GM18526 (cell line): ENCODE data around the gene INPP5A.

ENCODE experiments used
- POLR2A ChIP-seq: IDR thresholded peaks from 3 replicates; pipeline ENCODE4 v1.6.1; 2011; ENCODE audit not compliant: insufficient read length; ENCODE audit errors: extremely low read depth

The INPP5A gene, protein sequence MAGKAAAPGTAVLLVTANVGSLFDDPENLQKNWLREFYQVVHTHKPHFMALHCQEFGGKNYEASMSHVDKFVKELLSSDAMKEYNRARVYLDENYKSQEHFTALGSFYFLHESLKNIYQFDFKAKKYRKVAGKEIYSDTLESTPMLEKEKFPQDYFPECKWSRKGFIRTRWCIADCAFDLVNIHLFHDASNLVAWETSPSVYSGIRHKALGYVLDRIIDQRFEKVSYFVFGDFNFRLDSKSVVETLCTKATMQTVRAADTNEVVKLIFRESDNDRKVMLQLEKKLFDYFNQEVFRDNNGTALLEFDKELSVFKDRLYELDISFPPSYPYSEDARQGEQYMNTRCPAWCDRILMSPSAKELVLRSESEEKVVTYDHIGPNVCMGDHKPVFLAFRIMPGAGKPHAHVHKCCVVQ

DNA sequence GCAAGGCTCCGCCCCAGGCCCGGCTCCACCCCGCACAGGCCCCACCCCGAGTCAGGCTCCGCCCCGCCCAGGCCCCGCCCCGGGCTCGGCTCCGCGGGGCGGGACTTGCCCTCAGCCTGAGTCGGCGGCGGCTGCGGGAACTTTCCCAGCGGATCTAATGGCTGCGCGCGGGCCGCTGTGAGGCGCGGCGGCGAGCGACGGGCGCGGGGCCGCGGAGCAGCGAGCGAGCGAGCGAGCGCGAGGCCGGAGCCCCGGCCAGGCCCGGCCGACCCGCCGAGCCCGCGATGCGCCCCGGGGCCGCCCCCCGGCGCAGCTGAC, at the start of gene INPP5A:
INPP5A (plus strand) TSS at position 104 of the 318 bp plus-strand sequence. CDS start 310 bp downstream, outside the sequence.
- peak; percentile 63 for TF ChIP-seq POLR2A

DNA sequence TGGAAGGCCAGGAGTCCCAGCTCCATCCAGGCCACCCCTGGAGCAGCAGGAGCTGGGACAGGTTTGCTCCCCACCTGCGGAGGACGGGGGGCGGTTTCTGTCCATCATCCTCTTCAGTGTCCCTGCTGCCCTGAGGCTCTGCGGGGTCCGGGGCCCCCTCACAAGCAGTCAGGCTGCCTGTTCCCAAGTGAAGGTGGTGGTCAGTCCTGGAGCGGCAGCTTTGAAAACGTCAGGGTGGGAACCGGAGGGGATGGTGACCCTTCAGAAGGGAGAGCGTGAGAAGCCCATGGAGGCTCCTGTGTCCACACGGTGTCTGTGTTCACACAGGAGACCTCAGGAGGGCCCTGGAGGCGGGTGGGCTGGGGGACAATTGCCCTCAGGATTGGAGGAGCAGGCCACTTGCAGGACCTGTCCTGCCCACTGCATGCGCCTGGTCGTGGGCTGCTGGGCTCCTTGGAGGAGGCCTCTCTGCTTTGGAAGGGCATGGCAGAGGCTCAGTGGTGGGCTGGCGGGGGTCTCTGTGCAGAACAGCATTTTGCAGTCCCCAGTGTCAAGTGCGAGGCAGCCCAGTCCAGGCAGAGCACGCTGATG, 49.3 kb upstream of the INPP5A start:
- no peak for TF ChIP-seq POLR2A

DNA sequence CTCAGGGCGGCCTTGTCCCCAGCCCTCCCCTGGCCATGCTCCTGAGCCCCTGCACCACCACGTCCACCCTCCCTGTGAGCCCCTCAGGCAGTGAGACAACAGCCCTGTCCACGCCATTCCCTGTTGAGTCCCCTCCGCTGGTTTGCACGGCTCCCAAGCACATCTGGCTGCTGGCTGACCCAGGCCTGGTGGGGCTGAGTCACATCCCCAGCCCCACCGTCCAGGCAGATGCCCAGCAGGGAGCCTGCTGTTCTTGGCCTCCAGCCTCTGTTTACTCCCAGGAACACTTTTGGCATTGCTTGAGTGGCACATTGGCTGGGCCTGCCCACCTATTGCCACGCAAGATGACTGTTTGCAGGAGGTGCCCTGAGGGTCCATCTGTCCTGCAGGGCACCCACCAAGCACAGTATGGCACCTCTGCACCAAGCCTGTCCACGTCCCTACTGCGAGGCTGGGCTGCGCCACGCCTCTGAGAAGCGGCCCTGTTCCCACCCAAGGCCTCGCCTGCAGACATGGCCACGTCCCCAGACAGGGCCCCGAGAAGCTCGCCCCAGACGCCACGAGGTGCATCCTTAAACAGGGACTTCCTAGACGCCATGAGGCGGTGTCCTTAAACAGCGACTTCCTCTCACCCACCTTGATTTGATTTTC, 48.4 kb upstream of the INPP5A start:
- no peak for TF ChIP-seq POLR2A

DNA sequence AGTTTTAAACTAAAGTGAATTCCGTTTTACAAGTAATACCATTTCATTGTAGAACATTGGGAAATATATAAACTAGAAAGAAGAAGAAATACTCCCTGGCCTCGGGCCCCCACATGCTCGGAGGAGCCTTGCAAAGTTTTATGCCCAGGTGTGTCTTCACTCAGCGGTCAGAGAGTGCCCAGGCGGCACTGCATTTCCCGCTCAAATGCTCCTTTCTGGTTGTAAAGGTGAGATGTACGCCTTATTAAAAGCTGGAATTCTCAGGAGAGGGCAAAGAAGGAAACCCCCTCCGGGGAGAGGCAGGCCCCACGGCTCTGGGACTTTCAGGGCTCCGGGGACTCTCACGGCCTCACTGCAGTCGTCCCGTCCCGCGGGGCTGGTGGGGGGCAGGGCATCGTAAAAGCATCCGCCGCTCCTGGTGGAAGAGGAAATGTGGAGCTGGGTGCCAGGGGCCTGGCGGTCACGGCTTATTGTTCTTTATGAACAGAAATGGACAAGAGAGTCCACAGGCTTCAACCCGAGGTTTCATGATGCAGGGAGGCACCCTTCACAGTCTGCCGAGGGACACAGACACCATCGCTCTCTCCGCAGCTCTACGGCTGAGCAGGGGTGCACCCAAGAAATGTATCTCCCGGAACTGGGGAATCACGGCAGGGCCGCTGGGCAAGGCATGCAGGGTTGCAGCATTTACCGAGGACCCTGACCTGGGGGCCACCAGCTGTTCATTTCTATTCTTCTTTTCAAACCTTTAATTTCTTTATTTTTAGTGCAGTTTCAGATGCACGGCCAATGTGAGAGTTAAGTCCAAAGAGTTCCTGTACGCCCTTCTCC, 47.7 kb upstream of the INPP5A start:
- TF ChIP-seq POLR2A: no peak

DNA sequence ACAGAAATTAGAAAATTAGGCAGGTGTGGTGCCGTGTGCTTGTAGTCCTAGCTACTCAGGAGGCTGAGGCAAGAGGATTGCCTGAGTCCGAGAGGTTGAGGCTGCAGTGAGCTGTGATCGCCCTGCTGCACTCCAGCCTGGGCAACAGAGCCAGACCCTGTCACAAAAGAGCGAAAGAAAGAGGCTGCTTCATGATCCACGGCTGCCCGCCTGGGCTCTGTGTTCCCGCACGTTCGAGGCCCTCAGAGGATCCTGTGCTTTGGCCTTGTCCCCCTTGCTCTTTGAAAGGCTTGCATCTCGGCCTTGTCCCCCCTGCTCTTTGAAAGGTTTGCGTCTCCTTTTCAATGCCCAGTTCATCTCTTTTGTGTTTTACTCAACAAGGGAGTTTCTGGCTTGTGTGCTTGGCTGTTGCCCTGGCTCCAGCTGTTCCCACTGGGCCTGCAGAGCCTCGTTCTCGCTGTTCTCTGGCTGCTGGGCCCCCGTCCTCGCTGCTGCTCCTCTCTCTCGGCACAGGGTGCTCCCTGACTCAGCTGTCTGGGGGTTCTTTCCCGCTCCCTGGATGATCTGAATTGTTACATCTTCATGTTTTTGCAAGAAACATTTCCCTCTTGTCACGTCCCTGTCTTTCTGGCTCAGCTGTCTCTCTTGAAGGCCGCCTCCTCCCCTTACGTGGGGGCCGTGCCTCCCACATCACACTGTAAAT, 45.1 kb upstream of the INPP5A start:
- TF ChIP-seq POLR2A: no peak

DNA sequence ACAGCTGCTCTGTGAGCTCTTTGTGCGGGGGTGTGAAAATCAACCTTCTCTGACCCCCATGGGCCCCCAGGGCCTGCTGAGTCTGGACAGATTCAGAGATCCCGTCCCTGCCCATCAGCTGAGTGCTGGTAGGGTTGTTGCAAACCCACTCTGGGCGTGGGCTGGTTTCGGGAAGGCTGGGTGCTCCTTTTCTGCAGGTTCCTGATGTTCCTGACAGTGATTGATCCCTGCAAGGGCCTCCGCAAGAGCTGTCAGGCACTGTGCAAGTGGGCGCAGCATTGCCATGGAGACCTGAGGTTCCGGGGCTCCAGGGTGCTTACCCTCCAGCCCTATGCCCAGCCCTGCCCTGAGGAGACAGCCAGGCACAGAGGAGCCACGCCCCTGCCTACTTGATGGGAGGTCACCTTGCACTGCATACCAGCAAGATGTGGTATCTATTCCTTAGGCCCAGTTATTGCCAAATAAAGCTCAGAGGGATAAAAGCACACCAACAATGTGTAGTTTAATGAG, 44.3 kb upstream of the INPP5A start:
- TF ChIP-seq POLR2A: no peak

DNA sequence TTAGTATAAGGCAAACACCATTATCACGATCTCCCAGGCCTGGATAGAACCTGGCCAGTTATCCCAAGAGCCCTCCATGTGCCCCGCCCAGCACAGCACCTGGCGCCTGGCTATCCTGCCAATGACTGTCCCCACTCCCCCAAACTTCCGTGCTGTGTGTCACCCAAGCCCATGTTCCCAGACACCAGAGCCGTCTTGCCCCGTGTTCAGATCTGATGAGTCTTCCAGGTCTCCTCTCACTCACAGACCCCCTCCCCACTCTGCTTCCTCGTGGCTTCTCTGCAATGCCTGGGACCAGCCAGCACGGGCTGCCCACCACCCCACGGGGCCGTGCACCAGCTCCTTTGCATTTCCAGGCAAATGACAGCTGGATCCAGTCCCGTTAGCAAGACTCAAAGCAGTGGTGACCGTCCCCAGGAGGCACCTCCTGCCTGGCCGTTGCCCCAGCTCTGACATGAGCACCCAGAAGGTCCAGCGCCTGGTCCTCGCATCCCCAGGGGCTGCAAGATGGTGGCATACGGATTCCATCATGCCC, 43.8 kb upstream of the INPP5A start:
- no peak for TF ChIP-seq POLR2A

DNA sequence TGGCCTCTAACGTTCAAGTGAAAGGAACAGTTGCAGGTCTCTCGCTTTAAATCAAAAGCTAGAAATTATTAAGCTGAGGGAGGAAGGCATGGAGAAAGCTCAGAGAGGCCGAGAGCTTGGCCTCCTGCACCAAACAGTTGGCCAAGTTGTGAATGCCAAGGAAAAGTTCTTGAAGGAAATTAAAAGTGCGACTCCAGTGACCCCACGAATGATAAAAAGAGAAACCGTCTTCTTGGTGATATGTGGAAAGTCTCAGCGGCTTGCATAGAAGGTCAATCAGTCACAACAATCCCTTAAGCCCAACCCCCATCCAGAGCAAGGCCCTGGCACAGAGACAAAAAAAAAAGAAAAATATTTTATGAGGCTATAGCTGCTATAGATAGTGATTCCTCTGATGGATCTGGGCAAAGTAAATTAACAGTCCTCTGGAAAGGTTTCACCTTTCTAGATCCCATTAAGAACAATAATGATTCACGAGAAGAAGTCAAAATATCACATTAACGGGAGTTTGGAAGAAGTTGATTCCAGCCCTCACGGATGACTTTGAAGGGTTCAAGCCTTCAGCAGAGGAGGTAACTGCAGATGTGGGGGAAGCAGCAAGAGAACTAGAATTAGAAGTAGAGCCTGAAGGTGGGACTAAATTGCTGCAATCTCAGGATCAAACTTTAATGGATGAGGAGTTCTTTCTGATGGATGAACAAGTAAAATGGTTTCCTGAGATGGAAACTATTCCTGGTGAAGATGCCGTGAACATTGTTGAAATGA, 42.5 kb upstream of the INPP5A start:
- TF ChIP-seq POLR2A: no peak

DNA sequence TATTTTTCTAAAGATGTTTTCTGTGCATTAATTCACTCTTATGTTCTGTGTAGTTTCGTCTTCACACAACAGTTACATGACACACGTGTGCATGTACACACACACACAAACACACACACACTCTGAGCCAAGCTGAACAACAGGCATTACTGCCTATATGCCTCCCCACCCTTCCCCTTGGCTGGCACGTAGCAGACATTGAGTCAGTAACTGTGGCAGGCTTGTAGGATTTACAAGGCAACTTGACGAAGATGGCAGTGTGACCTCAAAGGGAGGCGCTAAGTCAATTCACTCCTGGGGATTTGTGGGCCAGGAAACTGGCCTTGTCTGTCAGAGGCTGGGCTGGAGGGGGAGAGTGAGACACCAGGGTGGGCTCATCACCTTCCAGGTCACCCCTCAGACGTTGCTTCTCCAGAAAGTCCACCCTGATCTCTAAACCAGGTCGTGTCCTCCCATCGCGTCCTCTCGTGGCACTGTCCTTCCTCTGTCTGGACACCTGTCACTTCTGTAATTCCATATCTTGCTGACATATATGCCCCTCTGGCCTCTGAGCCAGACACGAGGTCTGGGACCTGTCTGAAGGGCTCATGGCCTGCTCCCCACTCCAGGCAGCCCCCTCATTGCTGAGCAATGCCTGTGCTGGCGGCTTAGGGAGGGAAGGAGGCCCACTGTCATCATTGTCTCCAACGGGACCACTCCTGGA, 41.1 kb upstream of the INPP5A start:
- no peak for TF ChIP-seq POLR2A

DNA sequence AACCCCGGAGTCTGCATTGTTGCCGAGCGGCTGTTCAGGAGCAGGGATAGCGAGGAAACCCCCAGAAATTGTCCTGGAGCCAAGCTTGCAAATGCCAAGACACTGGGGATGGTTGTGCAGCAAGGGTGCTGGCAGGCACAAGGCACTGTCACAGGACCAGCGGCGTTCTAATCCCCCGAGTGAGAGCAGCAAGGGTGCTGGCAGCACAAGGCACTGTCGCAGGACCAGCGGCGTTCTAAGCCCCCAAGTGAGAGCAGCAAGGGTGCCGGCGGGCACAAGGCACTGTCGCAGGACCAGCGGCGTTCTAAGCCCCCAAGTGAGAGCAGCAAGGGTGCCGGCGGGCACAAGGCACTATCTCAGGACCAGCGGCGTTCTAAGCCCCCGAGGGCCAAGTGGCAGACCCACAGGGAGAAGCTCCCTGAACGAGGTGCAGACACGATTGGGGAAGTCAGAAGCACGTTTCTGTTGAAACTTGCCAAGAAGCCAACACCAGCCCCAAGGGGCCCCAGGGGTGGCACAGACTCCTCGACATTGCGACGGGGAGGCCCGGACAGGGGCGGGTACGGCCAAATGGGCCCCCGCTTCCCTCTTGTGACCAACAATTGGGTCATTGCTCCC, 40.4 kb upstream of the INPP5A start:
- TF ChIP-seq POLR2A: no peak

DNA sequence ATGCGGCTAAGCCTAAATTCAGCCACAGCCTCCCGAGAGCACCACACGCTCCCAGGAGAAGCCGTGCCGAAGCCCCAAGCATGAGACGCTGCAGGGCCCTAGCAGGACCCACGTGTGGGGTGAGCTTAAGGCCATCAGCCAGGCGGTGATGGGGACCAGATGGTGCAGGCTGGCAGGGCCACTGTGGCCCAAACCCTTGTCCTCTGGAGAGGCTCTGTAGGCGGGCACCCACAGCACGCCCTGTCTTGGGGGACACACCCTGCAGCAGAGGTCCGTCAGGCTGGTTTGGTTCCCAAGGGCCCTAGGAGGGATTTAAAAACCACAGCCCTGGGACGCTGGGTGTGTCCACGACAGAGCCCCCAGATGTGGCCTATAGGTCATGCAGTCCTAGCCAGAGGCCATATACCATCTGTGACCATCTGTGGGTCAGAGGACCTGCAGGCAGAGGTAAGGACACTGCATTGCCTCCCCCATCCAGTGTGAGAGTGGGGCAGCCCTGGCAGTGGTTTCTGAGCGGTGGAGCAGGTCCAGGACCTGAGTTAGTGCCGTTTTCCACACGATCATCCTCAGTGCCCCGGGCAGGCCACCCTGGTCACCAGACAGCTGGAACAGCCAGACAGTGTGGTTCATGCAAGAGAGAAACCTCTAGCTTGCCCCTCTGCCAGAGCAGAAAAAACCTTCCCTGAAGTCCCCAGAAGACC, 39.6 kb upstream of the INPP5A start:
- no peak for TF ChIP-seq POLR2A
